ENCODE results near the gene EMC10.

EMC10 gene

DNA sequence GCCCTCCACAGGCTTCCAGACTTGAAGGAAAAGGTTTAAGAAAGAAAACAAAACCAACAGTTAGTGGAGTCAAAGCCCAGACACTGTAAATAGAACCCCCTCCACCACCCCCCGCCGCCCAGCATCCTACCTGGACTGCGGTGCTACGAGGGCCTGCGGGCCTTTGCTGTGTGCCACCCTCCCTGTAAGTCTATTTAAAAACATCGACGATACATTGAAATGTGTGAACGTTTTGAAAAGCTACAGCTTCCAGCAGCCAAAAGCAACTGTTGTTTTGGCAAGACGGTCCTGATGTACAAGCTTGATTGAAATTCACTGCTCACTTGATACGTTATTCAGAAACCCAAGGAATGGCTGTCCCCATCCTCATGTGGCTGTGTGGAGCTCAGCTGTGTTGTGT, 6.6 kb downstream of the EMC10 start:
- Histone ChIP-seq H3F3A (ENCODE audit: control insufficient read depth, insufficient read depth) (no peaks in the 10 kb centered on the region), H3K27ac (ENCODE audit: low read depth, low read length) (no peak overlapping the region), H3K9me3 (ENCODE audit: control insufficient read depth, insufficient read depth, low read length) (peaks cover 13% of the 10 kb centered on the region; the same call in 1 of the 2 replicates), H3K4me2 (ENCODE audit: low read length) (no peak overlapping the region), H3K36me3 (ENCODE audit: control insufficient read depth, low read length) (peaks cover 63% of the 10 kb centered on the region), H3K9me2 (replicated peaks; ENCODE audit: control insufficient read depth, low read length) (no peaks in the 10 kb centered on the region), H3K4me3 (ENCODE audit: low read length) (no peak overlapping the region), H3K79me2 (ENCODE audit: control insufficient read depth, low read length) (peaks cover 24% of the 10 kb centered on the region), H3K4me1 (ENCODE audit: control insufficient read depth, low read length) (peaks cover 10% of the 10 kb centered on the region), H4K20me1 (ENCODE audit: control insufficient read depth, insufficient read depth, low read depth, low read length) (peaks cover 2% of the 10 kb centered on the region), H3K27me3 (ENCODE audit: control insufficient read depth, low read length) (no peaks in the 10 kb centered on the region)
- TF ChIP-seq, protein P1, sequence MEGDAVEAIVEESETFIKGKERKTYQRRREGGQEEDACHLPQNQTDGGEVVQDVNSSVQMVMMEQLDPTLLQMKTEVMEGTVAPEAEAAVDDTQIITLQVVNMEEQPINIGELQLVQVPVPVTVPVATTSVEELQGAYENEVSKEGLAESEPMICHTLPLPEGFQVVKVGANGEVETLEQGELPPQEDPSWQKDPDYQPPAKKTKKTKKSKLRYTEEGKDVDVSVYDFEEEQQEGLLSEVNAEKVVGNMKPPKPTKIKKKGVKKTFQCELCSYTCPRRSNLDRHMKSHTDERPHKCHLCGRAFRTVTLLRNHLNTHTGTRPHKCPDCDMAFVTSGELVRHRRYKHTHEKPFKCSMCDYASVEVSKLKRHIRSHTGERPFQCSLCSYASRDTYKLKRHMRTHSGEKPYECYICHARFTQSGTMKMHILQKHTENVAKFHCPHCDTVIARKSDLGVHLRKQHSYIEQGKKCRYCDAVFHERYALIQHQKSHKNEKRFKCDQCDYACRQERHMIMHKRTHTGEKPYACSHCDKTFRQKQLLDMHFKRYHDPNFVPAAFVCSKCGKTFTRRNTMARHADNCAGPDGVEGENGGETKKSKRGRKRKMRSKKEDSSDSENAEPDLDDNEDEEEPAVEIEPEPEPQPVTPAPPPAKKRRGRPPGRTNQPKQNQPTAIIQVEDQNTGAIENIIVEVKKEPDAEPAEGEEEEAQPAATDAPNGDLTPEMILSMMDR (IDR thresholded peaks at IDR 0.05; ENCODE audit: low read depth, low read length, poor library complexity, severe bottlenecking) = no peak
- no peak for TF ChIP-seq EZH2phosphoT487 (IDR thresholded peaks at IDR 0.05; ENCODE audit: borderline replicate concordance, low read length)

DNA sequence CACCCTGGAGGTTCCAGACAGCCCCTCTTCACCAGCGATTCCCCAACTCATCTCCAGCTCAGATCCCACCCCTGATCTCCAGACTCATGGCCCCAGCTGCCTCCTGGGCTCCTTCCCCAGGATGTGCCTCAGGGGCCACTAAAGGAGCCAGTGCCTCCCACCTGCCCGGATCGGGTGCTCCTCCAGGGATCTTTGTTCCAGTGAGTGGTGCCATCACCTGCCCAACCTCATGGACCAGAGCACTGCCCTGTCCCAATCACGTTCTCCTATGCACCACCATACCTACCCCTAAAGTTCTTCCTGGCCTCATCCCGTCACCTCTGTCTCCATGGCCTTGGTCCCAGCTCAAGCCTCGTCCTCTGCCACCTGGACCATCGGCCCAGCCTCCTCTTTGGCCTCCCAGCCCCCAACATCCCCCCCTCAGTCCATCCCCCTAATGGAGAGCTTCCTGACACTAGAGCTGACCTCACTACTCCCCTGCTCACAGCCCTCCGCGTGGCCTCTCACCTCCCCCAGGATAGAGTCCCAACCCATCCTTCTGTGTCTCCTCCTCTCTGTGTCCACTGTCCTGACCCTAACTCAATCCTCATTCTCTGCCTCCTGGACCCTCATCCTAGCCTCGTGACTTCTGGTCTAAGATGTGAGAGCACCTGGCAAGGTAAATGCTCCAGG, 9.1 kb downstream of the EMC10 start:
- no peak overlapping the region for H3K27ac ChIP-seq (ENCODE audit: low read depth, low read length)
- no peak overlapping the region for H3K4me2 ChIP-seq (ENCODE audit: low read length)
- H3K4me1 ChIP-seq (ENCODE audit: control insufficient read depth, low read length) = peaks cover 19% of the 10 kb centered on the region
- H3K4me3 ChIP-seq (ENCODE audit: low read length) = no peak overlapping the region
- no peaks in the 10 kb centered on the region; the same call in 1 of the 2 replicates for H3K79me2 ChIP-seq (ENCODE audit: control insufficient read depth, low read length)
- TF ChIP-seq EZH2phosphoT487 (IDR thresholded peaks at IDR 0.05; ENCODE audit: borderline replicate concordance, low read length) = no peak
- H4K20me1 ChIP-seq (ENCODE audit: control insufficient read depth, insufficient read depth, low read depth, low read length) = no peaks in the 10 kb centered on the region
- H3K9me2 ChIP-seq (replicated peaks; ENCODE audit: control insufficient read depth, low read length) = no peaks in the 10 kb centered on the region
- peaks cover 8% of the 10 kb centered on the region; the same call in 1 of the 2 replicates for H3K9me3 ChIP-seq (ENCODE audit: control insufficient read depth, insufficient read depth, low read length)
- H3K36me3 ChIP-seq (ENCODE audit: control insufficient read depth, low read length) = peaks cover 38% of the 10 kb centered on the region
- no peaks in the 10 kb centered on the region for H3K27me3 ChIP-seq (ENCODE audit: control insufficient read depth, low read length)
- 0 out of 2 replicates have a peak, but pooled peaks cover 5% of the 10 kb centered on the region for H3F3A ChIP-seq (ENCODE audit: control insufficient read depth, insufficient read depth)

DNA sequence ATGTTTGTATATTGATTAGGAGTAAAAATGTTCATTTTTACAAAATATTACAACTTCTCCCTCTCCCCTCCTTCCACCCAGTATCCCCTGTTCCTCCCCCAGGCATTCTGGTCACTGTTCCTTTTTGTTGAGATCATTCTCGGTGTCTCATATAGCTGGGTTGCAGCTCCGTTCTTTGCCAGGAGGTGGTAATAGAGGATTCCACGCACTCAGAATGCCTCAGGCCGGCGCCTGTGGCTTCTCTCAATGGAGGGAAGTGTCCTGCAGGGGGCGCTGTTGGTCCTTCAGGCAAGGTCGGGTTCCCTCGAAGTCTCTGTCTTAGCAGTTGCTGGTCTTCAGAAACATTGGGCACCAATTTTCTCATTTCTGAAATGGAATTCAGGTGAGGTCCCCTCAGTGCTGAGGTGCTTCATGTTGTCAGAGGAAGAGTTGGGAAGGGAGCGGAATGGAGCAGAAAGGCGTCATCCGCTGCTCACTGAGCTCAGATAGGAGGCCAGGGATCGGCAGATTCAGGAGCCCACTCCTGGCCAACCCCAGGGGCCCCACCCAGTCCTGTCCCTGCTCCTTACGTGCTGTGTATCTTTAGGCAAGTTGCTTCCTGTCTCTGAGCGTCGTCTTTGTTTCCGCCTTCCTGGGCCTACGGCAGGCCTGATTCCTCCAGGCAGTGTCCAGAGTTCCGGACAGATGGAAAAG, 10.7 kb downstream of the EMC10 start:
- Histone ChIP-seq H3K27ac (ENCODE audit: low read depth, low read length) (no peak overlapping the region), H3K27me3 (ENCODE audit: control insufficient read depth, low read length) (no peaks in the 10 kb centered on the region), H3K4me3 (ENCODE audit: low read length) (no peak overlapping the region), H3K36me3 (ENCODE audit: control insufficient read depth, low read length) (peaks cover 24% of the 10 kb centered on the region), H3K9me3 (ENCODE audit: control insufficient read depth, insufficient read depth, low read length) (peaks cover 8% of the 10 kb centered on the region; the same call in 1 of the 2 replicates), H3K4me2 (ENCODE audit: low read length) (no peak overlapping the region; the same call in 1 of the 2 replicates), H3K4me1 (ENCODE audit: control insufficient read depth, low read length) (peaks cover 23% of the 10 kb centered on the region), H4K20me1 (ENCODE audit: control insufficient read depth, insufficient read depth, low read depth, low read length) (no peaks in the 10 kb centered on the region), H3K79me2 (ENCODE audit: control insufficient read depth, low read length) (no peaks in the 10 kb centered on the region), H3K9me2 (replicated peaks; ENCODE audit: control insufficient read depth, low read length) (no peaks in the 10 kb centered on the region), H3F3A (ENCODE audit: control insufficient read depth, insufficient read depth) (peaks cover 11% of the 10 kb centered on the region)
- TF ChIP-seq EZH2phosphoT487 (IDR thresholded peaks at IDR 0.05; ENCODE audit: borderline replicate concordance, low read length) = no peak
- TF ChIP-seq, protein P1 (IDR thresholded peaks at IDR 0.05; ENCODE audit: low read depth, low read length, poor library complexity, severe bottlenecking) = peak; percentile 91
